ENCODE data around the gene RNF157.
A peak's percentile ranks its signal among the peaks of the same experiment; 100 is the strongest.

The RNF157 gene

DNA sequence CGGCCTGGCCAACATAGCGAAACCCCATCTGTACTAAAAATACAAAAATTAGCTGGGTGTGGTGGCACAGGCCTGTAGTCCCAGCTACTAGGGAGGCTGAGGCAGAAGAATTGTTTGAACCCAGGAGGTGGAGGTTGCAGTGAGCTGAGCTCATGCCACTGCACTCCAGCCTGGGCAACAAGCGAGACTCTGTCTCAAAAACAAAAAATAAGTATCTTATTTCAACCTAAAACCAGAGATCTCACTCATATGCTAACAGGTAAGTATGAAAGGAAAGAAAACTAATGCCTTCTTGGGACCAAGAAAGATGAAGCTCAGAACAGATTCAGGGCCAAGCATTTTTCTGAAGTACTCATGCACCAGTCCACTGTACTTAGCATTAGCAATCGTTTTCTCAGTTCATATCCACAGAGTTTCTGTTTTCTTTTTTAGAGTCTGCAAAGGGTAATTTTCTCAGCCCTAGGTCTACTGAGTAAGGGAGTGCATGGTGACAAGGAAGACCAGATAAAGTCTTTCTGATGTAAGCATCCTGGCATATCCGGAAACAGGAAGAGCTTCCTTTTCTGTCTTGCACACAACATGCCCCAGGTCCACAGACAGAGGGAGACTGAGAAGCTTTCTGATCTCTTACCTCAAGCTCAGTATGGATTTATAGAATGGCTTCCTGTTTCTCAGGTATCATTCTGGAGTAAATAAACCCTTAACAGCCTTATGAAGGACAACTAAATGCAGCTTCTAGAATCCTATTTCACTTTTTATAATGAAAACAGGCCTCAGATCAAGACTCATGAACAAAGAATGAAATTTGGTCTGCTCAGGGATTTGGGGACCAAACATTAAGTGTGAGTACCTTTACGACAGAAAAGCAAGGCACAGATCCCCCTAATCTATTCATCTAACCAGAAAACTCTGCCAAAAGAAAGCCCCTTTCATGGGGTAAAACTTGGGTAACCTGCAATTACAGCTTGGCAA is 60.5 kb downstream of the RNF157 start:
- no peaks in the 10 kb centered on the region for H3K27me3 ChIP-seq (replicated peaks; ENCODE audit: control insufficient read depth, insufficient read depth, low read length)
- TF ChIP-seq, protein P1, sequence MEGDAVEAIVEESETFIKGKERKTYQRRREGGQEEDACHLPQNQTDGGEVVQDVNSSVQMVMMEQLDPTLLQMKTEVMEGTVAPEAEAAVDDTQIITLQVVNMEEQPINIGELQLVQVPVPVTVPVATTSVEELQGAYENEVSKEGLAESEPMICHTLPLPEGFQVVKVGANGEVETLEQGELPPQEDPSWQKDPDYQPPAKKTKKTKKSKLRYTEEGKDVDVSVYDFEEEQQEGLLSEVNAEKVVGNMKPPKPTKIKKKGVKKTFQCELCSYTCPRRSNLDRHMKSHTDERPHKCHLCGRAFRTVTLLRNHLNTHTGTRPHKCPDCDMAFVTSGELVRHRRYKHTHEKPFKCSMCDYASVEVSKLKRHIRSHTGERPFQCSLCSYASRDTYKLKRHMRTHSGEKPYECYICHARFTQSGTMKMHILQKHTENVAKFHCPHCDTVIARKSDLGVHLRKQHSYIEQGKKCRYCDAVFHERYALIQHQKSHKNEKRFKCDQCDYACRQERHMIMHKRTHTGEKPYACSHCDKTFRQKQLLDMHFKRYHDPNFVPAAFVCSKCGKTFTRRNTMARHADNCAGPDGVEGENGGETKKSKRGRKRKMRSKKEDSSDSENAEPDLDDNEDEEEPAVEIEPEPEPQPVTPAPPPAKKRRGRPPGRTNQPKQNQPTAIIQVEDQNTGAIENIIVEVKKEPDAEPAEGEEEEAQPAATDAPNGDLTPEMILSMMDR (IDR thresholded peaks at IDR 0.05; ENCODE audit: insufficient read depth, low read length, poor library complexity, severe bottlenecking) = peak; percentile 31
- H3K4me3 ChIP-seq (replicated peaks; ENCODE audit: low read depth, low read length) = no peak overlapping the region
- DNase-seq (ENCODE audit: extremely low read depth, insufficient read length) = no peak
- H3K36me3 ChIP-seq (ENCODE audit: control insufficient read depth, insufficient read depth, low read length) = no peaks in the 10 kb centered on the region

DNA sequence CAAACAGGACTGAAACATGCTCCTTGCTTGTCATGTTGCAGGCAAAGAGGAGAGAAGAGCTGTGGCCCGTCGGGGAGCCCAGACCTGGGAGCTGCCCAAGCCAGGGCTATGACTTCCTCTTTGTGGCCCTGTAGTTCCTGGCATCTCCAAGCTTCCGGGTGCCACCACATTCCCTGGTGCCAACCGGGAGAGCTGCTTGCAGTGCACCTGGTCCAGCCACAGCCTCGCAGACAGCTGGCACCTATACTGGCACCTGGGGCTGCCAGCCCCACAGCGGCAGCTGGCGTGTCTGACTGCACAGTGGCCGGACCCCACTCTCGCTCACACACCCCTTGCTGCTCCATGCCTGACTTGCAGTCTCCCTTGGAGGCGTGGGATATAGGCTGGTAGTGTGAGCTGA is 62.2 kb downstream of the RNF157 start:
- no peaks in the 10 kb centered on the region for H3K27me3 ChIP-seq (replicated peaks; ENCODE audit: control insufficient read depth, insufficient read depth, low read length)
- TF ChIP-seq, protein P1 (IDR thresholded peaks at IDR 0.05; ENCODE audit: insufficient read depth, low read length, poor library complexity, severe bottlenecking) = no peak
- no peak for DNase-seq (ENCODE audit: extremely low read depth, insufficient read length)
- H3K36me3 ChIP-seq (ENCODE audit: control insufficient read depth, insufficient read depth, low read length) = no peaks in the 10 kb centered on the region
- no peak overlapping the region for H3K4me3 ChIP-seq (replicated peaks; ENCODE audit: low read depth, low read length)

DNA sequence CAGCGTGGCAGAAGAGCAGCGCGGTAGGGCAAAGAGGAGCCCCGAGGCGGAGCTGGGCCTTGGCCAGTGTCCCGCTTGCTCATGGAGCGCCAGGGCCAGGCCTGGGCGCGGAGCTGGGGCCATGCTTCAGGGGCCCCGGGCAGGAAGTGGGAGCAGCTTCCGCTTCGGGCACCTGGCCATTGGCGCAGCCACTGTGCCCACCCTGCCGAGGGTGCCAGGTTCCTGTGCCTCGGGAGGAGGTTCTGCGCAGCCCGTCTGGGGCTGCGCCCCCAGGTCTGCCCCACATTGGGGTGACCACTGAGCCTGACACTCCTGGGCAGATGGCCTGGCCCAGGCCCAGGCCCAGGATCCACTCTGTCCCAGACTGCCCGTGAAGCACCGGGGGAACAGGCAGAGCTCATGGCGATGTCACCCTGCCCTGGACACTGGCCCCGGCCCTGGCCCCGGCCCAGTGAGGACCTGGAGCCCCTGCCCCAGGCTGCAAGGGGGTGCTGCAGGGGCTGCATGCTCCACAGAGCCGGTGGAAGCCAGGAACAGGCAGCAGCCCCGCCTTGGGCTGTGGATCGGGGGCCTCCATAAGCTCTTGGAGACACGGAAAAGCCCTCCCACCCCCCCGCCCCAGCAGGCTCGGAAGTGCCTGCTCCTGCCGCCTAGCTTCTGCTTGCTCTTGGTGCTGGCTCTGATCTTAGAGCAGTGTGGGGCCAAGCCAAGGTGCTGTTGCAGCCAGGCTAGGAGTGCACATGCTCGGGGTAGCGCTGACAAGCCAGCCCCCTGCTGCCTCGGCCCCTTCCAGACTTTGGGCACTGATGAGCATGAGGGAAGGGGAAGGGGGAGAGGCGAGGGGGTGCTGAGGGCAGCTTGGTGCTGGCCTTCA is 63.4 kb downstream of the RNF157 start:
- no peaks in the 10 kb centered on the region for H3K36me3 ChIP-seq (ENCODE audit: control insufficient read depth, insufficient read depth, low read length)
- H3K27me3 ChIP-seq (replicated peaks; ENCODE audit: control insufficient read depth, insufficient read depth, low read length) = no peaks in the 10 kb centered on the region
- no peak for DNase-seq (ENCODE audit: extremely low read depth, insufficient read length)
- no peak overlapping the region for H3K4me3 ChIP-seq (replicated peaks; ENCODE audit: low read depth, low read length)
- TF ChIP-seq, protein P1 (IDR thresholded peaks at IDR 0.05; ENCODE audit: insufficient read depth, low read length, poor library complexity, severe bottlenecking) = no peak

DNA sequence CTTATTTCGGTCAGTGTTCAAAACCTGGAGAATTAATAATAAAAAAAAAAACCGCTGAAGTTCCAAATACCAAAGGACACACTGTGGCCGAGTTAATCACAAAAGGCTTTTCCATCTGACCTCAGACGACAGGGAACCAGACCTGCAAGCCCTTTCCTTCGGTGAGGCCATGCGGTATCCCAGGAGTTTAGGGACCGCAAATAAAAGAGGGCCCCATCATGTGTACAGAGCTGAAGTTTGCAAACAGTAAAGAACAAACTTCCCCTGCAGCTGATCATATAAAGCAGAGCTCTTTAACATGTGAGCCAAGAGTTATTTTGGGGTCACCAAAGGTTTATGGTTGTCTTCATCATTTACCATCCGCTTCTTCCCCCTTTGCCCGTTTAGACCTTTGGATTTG is 66.3 kb downstream of the RNF157 start:
- DNase-seq (ENCODE audit: extremely low read depth, insufficient read length) = no peak
- Histone ChIP-seq H3K27me3 (replicated peaks; ENCODE audit: control insufficient read depth, insufficient read depth, low read length) (no peaks in the 10 kb centered on the region), H3K4me3 (replicated peaks; ENCODE audit: low read depth, low read length) (no peak overlapping the region), H3K36me3 (ENCODE audit: control insufficient read depth, insufficient read depth, low read length) (no peaks in the 10 kb centered on the region)
- TF ChIP-seq, protein P1 (IDR thresholded peaks at IDR 0.05; ENCODE audit: insufficient read depth, low read length, poor library complexity, severe bottlenecking) = no peak

DNA sequence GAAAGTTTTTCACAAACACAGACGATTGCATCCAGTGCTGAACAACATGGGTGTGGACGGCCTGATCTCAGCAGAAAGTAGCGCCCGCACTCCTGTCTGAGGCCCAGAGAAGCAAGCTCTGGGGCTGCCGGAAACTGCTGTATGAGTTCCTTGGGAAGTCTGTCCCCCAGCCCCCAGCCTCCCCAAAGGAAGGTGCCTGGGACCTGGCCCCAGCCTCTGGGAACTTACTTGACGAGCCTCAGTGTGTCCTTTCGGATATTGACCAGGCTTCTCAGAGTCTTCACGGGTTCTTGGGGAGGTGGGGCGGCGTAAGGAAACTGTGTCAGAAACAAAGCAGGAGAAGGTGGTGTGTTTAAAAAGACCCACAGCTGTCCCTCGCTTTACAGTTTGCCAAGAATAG is 66.8 kb downstream of the RNF157 start:
- Histone ChIP-seq H3K27me3 (replicated peaks; ENCODE audit: control insufficient read depth, insufficient read depth, low read length) (no peaks in the 10 kb centered on the region), H3K4me3 (replicated peaks; ENCODE audit: low read depth, low read length) (no peak overlapping the region), H3K36me3 (ENCODE audit: control insufficient read depth, insufficient read depth, low read length) (no peaks in the 10 kb centered on the region)
- no peak for DNase-seq (ENCODE audit: extremely low read depth, insufficient read length)
- TF ChIP-seq, protein P1 (IDR thresholded peaks at IDR 0.05; ENCODE audit: insufficient read depth, low read length, poor library complexity, severe bottlenecking) = no peak

All from GM06990 (cell line).